HFFc6 (cell line): Measurements from ENCODE around the gene ITPRID1. TPM values are rescaled to one million over a fixed set of nuclear protein-coding genes. Genes with fewer than 3 reads are reported as not detected.

ENCODE experiments used
- DNase-seq: peaks from one replicate; pipeline ENCODE4 v3.0.0-alpha.2; 2018
- H3K27ac Mint-ChIP-seq: 2 replicates; pipeline ENCODE4 v1.8.0; 2020; ENCODE audit warnings: mild to moderate bottlenecking, mixed read lengths
- H3K27me3 Mint-ChIP-seq: 2 replicates; pipeline ENCODE4 v1.8.0; 2021; ENCODE audit warnings: mild to moderate bottlenecking, moderate library complexity, mixed read lengths; ENCODE audit not compliant: insufficient read depth
- H3K36me3 Mint-ChIP-seq: 2 replicates; pipeline ENCODE4 v1.8.0; 2021; ENCODE audit warnings: low read depth, mixed read lengths
- H3K4me1 Mint-ChIP-seq: 2 replicates; pipeline ENCODE4 v1.8.0; 2020; ENCODE audit warnings: low read depth, mixed read lengths
- H3K4me3 Mint-ChIP-seq: 2 replicates; pipeline ENCODE4 v1.8.0; 2020; ENCODE audit warnings: mild to moderate bottlenecking, moderate library complexity, mixed read lengths
- H3K9me3 Mint-ChIP-seq: 2 replicates; pipeline ENCODE4 v1.8.0; 2020; ENCODE audit warnings: mild to moderate bottlenecking, mixed read lengths
- CTCF ChIP-seq: fragments of 200-600 bp; sonication (generic); IDR thresholded peaks from 2 replicates; pipeline ENCODE4 v1.5.0; 2021; ENCODE audit warnings: antibody characterized with exemption, mild to moderate bottlenecking
- total RNA-seq, 6 experiments: library from RNA; stranded (reverse); fragmentation: NEBNext Ultra II Directional; extraction: Animal tissue kit (Norgen Biotek cat#: 25700); gene quantifications; 2 replicates in 1 of 6; 3 replicates in 5 of 6; pipeline ENCODE4 v1.2.3, GENCODE V29; 2021

ITPRID1 gene
- total RNA-seq, 6 experiments from 2014 or later: not detected

GRCh38 chr7:31683445-31684225 is 169.7 kb downstream of the ITPRID1 start:
- H3K4me1 Mint-ChIP-seq: no peaks in the 10 kb centered on the region
- no peak for TF ChIP-seq CTCF

GRCh38 chr7:31687024-31687748 is 173.3 kb downstream of the ITPRID1 start, which contains the start of gene PPP1R17:
TSS of gene PPP1R17 (plus strand) at chr7:31687215. CDS start at chr7:31692442, 5,227 bp downstream.
- no peaks in the 10 kb centered on the region for H3K36me3 Mint-ChIP-seq
- no peak for TF ChIP-seq CTCF
- H3K4me1 Mint-ChIP-seq: no peaks in the 10 kb centered on the region
- no peak within 1 kb of the TSS for H3K4me3 Mint-ChIP-seq
- no peak for DNase-seq
- H3K27me3 Mint-ChIP-seq: peaks cover 3% of the 10 kb centered on the region
- H3K9me3 Mint-ChIP-seq: peaks cover 42% of the 10 kb centered on the region
- H3K27ac Mint-ChIP-seq: no peak within 1 kb of the TSS

More at GRCh38 chr7:31683445-31684225, 169.7 kb downstream of the ITPRID1 start:
- no peak for DNase-seq
- H3K27me3 Mint-ChIP-seq: peaks cover 3% of the 10 kb centered on the region
- H3K36me3 Mint-ChIP-seq: no peaks in the 10 kb centered on the region
- H3K9me3 Mint-ChIP-seq: peaks cover 51% of the 10 kb centered on the region
- H3K27ac Mint-ChIP-seq: no peak overlapping the region
- H3K4me3 Mint-ChIP-seq: no peak overlapping the region

- peaks cover 3% of the 10 kb centered on the region for H3K27me3 Mint-ChIP-seq
- DNase-seq: no peak
- no peak for TF ChIP-seq CTCF
- H3K9me3 Mint-ChIP-seq: peaks cover 45% of the 10 kb centered on the region
- H3K36me3 Mint-ChIP-seq: no peaks in the 10 kb centered on the region
- H3K4me3 Mint-ChIP-seq: no peak overlapping the region
- no peaks in the 10 kb centered on the region for H3K4me1 Mint-ChIP-seq
- H3K27ac Mint-ChIP-seq: no peak overlapping the region
Measured at GRCh38 chr7:31688372-31688771, 174.5 kb downstream of the ITPRID1 start.

- H3K4me3 Mint-ChIP-seq: no peak overlapping the region
- H3K4me1 Mint-ChIP-seq: no peaks in the 10 kb centered on the region
- DNase-seq: no peak
- H3K27me3 Mint-ChIP-seq: peaks cover 3% of the 10 kb centered on the region
- H3K36me3 Mint-ChIP-seq: no peaks in the 10 kb centered on the region
- H3K9me3 Mint-ChIP-seq: peaks cover 52% of the 10 kb centered on the region
- H3K27ac Mint-ChIP-seq: no peak overlapping the region
- no peak for TF ChIP-seq CTCF
Measured at GRCh38 chr7:31688996-31689395, 175.1 kb downstream of the ITPRID1 start.

GRCh38 chr7:31690935-31691334 is 177.0 kb downstream of the ITPRID1 start:
- Mint-ChIP-seq H3K9me3 (peaks cover 43% of the 10 kb centered on the region), H3K4me1 (no peaks in the 10 kb centered on the region), H3K4me3 (no peak overlapping the region), H3K36me3 (no peaks in the 10 kb centered on the region), H3K27ac (no peak overlapping the region), H3K27me3 (no peaks in the 10 kb centered on the region; the same call in 1 of the 2 replicates)
- DNase-seq: no peak
- TF ChIP-seq CTCF: no peak
